ENCODE results near the gene RAPGEF4.

DNA sequence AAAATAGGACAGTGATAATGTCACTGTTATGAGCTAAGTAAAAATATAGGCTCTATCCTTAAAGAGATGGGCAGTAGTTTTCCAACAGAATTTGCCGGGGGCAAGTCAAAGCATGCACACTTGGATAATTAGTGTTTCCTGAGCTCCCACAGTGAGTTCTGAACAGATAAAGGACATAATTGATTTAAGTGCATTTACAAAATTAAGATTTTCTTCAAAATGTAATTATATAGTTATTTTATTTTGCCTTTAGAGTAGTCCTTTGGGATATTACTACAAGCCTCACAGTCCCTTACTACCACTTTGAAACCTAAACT lies 107.6 kb downstream of the RAPGEF4 start:
- no peak for TF ChIP-seq POLR2A (IDR thresholded peaks at IDR 0.05)
- TF ChIP-seq, protein P1, sequence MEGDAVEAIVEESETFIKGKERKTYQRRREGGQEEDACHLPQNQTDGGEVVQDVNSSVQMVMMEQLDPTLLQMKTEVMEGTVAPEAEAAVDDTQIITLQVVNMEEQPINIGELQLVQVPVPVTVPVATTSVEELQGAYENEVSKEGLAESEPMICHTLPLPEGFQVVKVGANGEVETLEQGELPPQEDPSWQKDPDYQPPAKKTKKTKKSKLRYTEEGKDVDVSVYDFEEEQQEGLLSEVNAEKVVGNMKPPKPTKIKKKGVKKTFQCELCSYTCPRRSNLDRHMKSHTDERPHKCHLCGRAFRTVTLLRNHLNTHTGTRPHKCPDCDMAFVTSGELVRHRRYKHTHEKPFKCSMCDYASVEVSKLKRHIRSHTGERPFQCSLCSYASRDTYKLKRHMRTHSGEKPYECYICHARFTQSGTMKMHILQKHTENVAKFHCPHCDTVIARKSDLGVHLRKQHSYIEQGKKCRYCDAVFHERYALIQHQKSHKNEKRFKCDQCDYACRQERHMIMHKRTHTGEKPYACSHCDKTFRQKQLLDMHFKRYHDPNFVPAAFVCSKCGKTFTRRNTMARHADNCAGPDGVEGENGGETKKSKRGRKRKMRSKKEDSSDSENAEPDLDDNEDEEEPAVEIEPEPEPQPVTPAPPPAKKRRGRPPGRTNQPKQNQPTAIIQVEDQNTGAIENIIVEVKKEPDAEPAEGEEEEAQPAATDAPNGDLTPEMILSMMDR (IDR thresholded peaks at IDR 0.05) = no peak
